ENCODE data around the gene CASP10. TPM values are rescaled to one million over a fixed set of nuclear protein-coding genes. Genes with fewer than 3 reads are reported as not detected.

CASP10 gene
- polyA plus RNA-seq, 1 of the 3 experiments (the other 2 are of a cell fraction): 0.12 TPM

DNA sequence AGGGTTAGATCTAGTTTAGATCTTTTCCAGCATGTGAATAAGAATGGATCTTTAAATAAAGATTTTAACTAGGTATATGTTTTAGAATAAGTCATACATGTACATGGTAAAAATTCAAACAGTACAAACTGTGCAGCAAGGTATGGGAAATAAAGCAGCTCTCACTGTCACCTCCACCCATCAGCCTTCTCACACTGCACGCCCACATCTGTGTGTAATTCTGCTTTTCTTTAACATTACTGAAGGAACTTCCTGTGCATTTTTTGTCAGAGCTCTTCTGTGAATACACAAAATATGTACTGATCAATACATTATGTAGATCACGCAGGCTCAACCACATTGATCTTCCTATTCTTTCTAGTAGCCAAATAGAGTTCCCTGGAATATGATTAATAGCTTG, 80.8 kb downstream of the CASP10 start (continued):
- TF ChIP-seq MXI1 (IDR thresholded peaks at IDR 0.05; ENCODE audit: low read depth, low read length) (no peak), RAD21 (IDR thresholded peaks at IDR 0.05; ENCODE audit: low read length) (no peak), RXRA (IDR thresholded peaks at IDR 0.05; ENCODE audit: borderline replicate concordance, low read depth) (no peak)
- TF ChIP-seq, protein P1, sequence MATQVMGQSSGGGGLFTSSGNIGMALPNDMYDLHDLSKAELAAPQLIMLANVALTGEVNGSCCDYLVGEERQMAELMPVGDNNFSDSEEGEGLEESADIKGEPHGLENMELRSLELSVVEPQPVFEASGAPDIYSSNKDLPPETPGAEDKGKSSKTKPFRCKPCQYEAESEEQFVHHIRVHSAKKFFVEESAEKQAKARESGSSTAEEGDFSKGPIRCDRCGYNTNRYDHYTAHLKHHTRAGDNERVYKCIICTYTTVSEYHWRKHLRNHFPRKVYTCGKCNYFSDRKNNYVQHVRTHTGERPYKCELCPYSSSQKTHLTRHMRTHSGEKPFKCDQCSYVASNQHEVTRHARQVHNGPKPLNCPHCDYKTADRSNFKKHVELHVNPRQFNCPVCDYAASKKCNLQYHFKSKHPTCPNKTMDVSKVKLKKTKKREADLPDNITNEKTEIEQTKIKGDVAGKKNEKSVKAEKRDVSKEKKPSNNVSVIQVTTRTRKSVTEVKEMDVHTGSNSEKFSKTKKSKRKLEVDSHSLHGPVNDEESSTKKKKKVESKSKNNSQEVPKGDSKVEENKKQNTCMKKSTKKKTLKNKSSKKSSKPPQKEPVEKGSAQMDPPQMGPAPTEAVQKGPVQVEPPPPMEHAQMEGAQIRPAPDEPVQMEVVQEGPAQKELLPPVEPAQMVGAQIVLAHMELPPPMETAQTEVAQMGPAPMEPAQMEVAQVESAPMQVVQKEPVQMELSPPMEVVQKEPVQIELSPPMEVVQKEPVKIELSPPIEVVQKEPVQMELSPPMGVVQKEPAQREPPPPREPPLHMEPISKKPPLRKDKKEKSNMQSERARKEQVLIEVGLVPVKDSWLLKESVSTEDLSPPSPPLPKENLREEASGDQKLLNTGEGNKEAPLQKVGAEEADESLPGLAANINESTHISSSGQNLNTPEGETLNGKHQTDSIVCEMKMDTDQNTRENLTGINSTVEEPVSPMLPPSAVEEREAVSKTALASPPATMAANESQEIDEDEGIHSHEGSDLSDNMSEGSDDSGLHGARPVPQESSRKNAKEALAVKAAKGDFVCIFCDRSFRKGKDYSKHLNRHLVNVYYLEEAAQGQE (IDR thresholded peaks at IDR 0.05; ENCODE audit: low read depth, low read length): no peak

DNA sequence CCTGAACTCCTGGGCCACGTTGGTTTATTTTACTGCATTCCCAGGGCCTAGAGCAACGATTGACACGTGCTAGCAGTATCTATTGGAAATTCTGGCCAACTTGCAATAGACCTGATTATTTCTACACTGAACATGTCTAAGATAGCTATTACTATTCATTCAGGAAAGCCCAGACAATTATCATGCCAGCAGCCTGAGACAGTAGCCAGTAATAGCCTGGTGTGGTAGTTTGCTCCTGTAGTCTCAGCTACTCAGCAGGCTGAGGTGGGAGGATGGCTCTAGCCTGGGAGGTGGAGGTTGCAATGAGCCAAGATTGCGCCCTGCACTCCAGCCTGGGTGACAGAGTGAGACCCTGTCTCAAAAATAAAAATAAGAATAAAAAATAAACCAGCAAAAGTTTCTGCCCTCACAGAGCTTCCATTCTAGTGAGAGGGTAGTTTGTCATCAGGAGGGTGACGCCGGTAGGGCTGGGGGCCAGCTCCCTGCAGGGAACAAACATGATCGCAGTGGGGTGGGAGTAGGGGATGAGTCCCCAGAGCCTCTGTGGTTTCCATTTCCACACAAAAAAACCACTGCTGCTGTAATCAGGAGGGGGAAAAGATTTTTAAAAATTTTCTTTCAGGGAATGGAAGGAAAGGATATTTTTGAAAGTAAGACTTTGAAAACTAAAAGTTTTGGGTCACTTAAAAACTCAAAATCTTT, 81.7 kb downstream of the CASP10 start:
- ChIA-PET CTCF (interaction anchor here (1.2 kb wide), 1 partner anchor 494 kb away, joined by 3 read pairs; no protein-coding TSS in a partner anchor), POLR2A (no interaction called here)
- Histone ChIP-seq H3K9me2 (no peaks in the 10 kb centered on the region), H3F3A (replicated peaks; ENCODE audit: insufficient read depth) (peaks cover 5% of the 10 kb centered on the region), H3K27me3 (ENCODE audit: insufficient read depth) (no peaks in the 10 kb centered on the region), H3K4me3 (ENCODE audit: low read depth in 2 of 2, low read length in 1 of 2) (no peak overlapping the region), H4K20me1 (ENCODE audit: insufficient read depth) (no peaks in the 10 kb centered on the region), H3K27ac (ENCODE audit: low read depth in 2 of 2, low read length in 1 of 2) (no peak overlapping the region), H3K9ac (no peak overlapping the region), H3K9me3 (no peaks in the 10 kb centered on the region), H3K79me2 (ENCODE audit: insufficient read depth) (peaks cover 29% of the 10 kb centered on the region), H3K4me2 (no peak overlapping the region), H2AFZ (ENCODE audit: low read depth) (no peak overlapping the region), H3K36me3 (replicated peaks in 1 of 2; ENCODE audit: control insufficient read depth in 1 of 2, insufficient read depth in 2 of 2, low read length in 1 of 2) (peaks cover 2 to 5% of the 10 kb centered on the region in 2 experiments), H3K4me1 (ENCODE audit: control insufficient read depth in 1 of 2, insufficient read depth in 2 of 2, low read depth in 1 of 2, low read length in 1 of 2) (peaks cover 0 to 15% of the 10 kb centered on the region in 2 experiments; a peak in 2 of 4 replicates)
- WGBS (ENCODE audit: low lambda C conversion rate): 98% methylated on average over 7 of the region's 7 CpGs
- TF ChIP-seq, protein P2, sequence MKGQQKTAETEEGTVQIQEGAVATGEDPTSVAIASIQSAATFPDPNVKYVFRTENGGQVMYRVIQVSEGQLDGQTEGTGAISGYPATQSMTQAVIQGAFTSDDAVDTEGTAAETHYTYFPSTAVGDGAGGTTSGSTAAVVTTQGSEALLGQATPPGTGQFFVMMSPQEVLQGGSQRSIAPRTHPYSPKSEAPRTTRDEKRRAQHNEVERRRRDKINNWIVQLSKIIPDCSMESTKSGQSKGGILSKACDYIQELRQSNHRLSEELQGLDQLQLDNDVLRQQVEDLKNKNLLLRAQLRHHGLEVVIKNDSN (IDR thresholded peaks at IDR 0.05; ENCODE audit: borderline replicate concordance, low read depth): no peak
- no peak for TF ChIP-seq CHD2 (IDR thresholded peaks at IDR 0.05; ENCODE audit: low read length, partially characterized antibody)
- TF ChIP-seq TCF12 (IDR thresholded peaks at IDR 0.05): no peak
- no peak for TF ChIP-seq MXI1 (IDR thresholded peaks at IDR 0.05; ENCODE audit: low read depth, low read length)
- TF ChIP-seq GABPA (IDR thresholded peaks at IDR 0.05; ENCODE audit: low read depth): no peak
- no peak for TF ChIP-seq EP300 (IDR thresholded peaks at IDR 0.05; ENCODE audit: borderline replicate concordance in 1 of 2, low read depth in 1 of 2, low read length in 1 of 2)
- TF ChIP-seq, protein P1 (IDR thresholded peaks at IDR 0.05; ENCODE audit: low read depth, low read length): no peak
- no peak for TF ChIP-seq JUND (IDR thresholded peaks at IDR 0.05)
- TF ChIP-seq, protein P3, sequence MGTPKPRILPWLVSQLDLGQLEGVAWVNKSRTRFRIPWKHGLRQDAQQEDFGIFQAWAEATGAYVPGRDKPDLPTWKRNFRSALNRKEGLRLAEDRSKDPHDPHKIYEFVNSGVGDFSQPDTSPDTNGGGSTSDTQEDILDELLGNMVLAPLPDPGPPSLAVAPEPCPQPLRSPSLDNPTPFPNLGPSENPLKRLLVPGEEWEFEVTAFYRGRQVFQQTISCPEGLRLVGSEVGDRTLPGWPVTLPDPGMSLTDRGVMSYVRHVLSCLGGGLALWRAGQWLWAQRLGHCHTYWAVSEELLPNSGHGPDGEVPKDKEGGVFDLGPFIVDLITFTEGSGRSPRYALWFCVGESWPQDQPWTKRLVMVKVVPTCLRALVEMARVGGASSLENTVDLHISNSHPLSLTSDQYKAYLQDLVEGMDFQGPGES (IDR thresholded peaks at IDR 0.05; ENCODE audit: low read depth, low read length): no peak
- no peak for TF ChIP-seq TEAD4 (IDR thresholded peaks at IDR 0.05; ENCODE audit: borderline replicate concordance, insufficient read depth)
- no peak for TF ChIP-seq MEF2A (IDR thresholded peaks at IDR 0.05; ENCODE audit: borderline replicate concordance, low read depth)
- TF ChIP-seq FOXJ3 (CRISPR knock-in tag; IDR thresholded peaks at IDR 0.05): no peak
- TF ChIP-seq, protein P4, sequence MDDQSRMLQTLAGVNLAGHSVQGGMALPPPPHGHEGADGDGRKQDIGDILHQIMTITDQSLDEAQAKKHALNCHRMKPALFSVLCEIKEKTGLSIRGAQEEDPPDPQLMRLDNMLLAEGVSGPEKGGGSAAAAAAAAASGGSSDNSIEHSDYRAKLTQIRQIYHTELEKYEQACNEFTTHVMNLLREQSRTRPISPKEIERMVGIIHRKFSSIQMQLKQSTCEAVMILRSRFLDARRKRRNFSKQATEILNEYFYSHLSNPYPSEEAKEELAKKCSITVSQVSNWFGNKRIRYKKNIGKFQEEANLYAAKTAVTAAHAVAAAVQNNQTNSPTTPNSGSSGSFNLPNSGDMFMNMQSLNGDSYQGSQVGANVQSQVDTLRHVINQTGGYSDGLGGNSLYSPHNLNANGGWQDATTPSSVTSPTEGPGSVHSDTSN (IDR thresholded peaks at IDR 0.05): no peak
- no peak for DNase-seq

All from SK-N-SH (cell line).